Esophagus squamous epithelium (tissue), 4 donors: ENCODE data around the gene COL27A1.

Experiments used
- CTCF ChIP-seq, 6 experiments: fragments of 450-650 bp in 4 of 6; fragments of 200-600 bp in 2 of 6; sonication (generic) in 2 of 6; IDR thresholded peaks; one replicate each; pipeline ENCODE4 v1.5.1; 2016 to 2019; ENCODE audit warnings: antibody characterized with exemption in 6 of 6, mild to moderate bottlenecking in 4 of 6, moderate library complexity in 4 of 6
- POLR2A ChIP-seq, 4 donors: fragments of 450-650 bp; IDR thresholded peaks; one replicate each; pipeline ENCODE4 v1.6.1; 2017; ENCODE audit warnings: antibody characterized with exemption in 4 of 4, mild to moderate bottlenecking in 4 of 4, moderate library complexity in 3 of 4

DNA sequence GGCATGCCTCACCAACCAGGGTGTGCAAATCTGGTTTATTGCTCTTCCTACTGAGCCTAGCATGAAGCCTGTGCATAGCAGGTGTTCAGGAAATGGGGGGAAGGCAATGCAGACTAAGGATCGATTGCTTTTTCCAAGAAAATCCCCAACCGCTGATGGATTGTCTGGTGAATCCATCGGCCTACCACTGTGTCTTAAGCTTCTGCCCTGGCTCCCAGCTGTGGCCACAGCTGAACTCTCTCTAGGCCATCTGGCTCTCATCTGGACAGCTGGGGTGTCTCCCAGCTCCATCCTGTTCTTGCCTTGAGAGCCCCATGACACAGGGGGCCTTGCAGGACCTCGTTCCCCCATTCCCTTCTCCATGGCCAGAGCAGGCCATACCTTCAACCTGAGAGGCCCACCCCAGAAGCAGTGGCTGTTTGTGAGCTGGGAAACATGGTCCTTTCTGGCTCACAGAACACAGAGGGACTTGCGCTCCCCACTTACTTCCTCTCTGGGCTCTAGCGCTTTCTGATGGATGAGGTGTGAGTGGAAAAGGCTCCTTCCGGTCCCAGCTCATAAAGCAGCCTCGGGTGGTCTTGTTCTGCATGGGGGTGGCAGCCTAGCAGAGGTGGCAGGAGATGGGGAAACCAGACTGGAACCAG is 41.8 kb downstream of the COL27A1 start:
- no peak for TF ChIP-seq CTCF (IDR thresholded peaks at IDR 0.05)
- TF ChIP-seq POLR2A (IDR thresholded peaks at IDR 0.05) = no peak
